COLO668 (cell line): ENCODE results near the gene PGAP6.
"Not testable (repeated sequence)": the region's sequence is repeated elsewhere in the genome, so short reads cannot be mapped to it uniquely, and the experiment has no call there.

Source experiments
- DNase-seq: peaks from one replicate; lab custom pipeline; 2025; ENCODE audit not compliant: unreplicated experiment; lab: John Stamatoyannopoulos, UW

Gene PGAP6

DNA sequence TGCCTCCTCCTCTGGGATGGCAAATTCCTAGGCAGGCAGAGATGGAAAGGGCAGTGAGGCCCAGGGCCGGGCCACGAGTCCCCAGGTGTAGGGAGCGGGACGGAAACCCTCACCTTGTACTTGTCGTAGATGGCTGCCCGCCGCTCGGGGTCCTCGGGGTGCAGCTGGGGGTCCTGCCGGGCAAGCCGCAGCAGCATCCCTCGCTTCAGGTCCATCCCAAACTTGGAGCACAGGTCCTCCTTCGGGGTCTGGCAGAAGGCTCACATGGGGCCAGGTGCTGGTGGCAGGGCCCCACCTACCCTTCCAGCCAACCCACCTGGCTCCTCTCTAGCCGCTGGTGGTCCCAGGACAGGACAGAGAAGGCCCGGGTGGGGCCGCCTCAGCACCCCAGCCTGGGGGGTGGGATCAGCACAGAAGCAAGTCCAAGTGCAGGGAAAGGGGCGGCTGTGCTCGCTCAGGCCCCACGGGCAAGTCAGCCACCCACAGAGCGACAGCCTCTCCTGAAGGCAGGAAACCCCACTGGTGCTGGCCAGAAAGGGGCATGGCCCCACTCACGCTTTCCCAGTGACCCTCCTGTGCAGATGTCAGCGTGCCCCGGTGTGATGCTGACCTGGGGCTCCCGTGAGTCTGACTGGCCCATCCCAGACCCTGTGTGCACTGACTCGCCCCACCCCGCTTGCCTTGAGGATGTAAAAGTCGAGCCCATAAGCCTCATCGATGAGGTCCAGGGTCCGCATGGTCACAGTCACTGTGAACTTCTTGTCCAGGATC lies 13.2 kb downstream of the PGAP6 start:
- no peak for DNase-seq

DNA sequence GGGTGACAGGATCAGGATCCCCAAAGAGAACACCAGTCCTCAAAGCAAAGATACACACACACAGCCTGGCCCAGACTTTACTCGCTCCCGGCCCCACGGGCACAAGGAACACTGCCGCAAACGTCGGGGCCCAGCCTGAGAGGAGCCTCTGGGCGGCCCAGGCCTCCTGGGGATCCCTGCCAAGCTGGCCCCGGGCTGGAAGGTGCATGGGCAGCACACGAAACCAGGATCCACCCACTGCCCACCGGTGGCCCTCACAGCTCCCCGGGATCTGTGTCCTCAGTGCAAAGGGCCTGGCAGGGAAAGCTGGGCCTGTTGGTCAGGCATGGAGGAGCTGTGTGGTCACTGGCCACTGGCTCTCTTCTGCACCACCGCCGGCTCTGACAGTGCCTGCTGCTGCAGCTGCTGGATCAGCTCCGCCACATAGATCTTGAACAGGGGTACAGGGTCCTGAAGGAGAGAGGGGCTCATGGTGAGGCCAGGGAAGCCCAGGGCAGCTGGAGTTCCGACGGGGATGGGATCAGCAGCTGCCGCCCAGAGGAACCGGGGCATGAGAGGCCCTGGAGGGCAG lies 14.4 kb downstream of the PGAP6 start:
- no peak for DNase-seq

DNA sequence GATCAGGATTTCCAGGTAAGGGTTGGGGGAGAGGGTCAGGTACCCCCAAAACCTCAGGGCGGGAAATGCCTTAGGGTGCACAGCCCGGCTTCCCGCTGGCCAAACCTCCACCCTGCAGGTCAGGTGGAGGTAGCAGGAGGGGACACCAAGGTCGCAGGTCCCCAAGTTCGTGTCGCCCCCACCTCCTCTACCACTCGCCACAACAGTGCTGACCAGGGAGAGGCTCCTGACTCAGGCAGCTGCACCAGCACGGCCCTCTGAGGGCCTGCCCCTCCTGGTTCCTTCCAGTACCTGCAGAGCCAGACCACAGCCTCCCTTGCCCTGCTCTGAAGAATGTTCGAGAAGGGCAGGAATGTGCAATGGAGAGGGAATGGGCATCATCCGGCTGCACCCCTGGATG lies 15.3 kb downstream of the PGAP6 start:
- DNase-seq: no peak

DNA sequence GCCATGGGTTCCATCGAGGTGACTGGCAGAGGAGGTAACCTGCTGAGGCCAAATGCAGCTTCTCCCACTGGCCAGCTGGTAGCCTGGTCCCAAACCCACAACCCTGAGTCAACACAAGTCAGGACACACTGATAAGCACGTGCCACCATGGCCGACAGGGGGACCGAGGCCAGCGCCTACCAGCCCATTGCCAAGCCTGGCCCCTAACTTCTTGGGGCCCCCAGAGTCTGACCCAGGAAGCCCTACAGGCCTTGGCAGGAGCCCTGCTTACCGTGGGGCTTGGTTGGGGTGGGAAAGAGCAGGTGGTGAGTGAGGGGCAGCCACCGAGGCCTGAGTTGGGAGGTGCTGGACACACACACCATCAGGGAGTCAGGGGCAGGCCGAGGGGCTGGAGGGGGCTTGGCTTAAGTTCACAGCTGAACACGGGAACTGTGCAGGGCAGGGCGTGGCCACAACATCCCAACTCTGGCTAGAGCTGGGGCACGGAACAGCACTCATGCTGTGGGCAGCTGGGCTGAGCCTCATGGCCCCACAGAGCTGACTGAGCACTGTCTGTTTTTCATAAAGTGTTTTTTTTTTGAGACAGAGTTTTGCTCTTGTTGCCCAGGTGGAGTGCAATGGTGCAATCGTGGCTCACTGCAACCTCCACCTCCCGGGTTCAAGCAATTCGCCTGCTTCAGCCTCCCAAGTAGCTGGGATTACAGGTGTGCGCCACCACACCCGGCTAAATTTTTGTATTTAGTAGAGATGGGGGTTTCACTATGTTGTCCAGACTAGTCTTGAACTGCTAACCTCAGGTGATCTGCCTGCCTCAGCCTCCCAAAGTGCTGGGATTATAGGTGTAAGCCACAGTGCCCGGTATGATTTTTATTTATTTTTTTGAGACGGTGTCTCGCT lies 16.9 kb downstream of the PGAP6 start:
- no peak for DNase-seq

- DNase-seq: no peak
Measured at GRCh38 chr16:363766-364490, 17.9 kb downstream of the PGAP6 start.

GRCh38 chr16:363110-363765 lies 18.5 kb downstream of the PGAP6 start:
- DNase-seq: no peak

DNA sequence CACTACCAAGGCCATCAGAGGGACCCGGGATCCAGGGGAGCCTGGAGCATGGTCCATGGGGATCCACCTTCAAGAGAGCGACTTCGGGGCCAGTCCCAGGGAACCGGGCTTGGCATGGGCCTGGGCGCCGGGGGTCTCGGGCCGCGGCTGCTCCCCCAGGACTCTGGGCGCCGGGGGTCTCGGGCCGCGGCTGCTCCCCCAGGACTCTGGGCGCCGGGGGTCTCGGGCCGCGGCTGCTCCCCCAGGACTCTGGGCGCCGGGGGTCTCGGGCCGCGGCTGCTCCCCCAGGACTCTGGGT lies 19.1 kb downstream of the PGAP6 start:
- not testable (repeated sequence) for DNase-seq

GRCh38 chr16:361872-362701 lies 19.7 kb downstream of the PGAP6 start:
- peak; percentile 88 for DNase-seq

DNA sequence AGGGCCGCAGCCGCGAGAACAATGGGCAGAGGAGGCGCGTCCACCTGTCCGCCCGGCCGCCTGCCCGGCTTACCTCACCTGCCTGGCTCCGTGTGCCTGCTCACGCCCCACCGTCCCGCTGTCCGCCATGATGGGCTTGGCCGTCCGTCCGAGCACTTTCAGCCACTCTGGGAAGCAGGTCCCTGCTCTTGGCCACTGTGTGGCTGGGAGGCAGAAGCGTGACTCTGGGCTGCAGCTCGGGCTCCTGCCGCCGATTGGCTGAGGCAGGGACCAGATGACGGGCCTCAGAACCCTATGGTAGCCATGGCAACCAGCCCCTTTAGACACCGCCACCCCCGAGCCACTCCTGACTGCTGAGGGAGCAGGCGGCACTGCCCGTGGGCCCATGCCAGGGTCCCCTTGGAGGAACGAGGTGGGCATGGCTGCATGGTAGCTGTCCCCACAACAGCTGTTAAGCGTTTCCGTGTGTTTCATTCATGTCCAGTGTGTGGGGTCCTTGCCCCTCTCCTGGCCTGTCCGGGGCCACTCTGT lies 20.4 kb downstream of the PGAP6 start:
- no peak for DNase-seq

- DNase-seq: no peak
Measured at GRCh38 chr16:360698-361336, 21.0 kb downstream of the PGAP6 start.

DNA sequence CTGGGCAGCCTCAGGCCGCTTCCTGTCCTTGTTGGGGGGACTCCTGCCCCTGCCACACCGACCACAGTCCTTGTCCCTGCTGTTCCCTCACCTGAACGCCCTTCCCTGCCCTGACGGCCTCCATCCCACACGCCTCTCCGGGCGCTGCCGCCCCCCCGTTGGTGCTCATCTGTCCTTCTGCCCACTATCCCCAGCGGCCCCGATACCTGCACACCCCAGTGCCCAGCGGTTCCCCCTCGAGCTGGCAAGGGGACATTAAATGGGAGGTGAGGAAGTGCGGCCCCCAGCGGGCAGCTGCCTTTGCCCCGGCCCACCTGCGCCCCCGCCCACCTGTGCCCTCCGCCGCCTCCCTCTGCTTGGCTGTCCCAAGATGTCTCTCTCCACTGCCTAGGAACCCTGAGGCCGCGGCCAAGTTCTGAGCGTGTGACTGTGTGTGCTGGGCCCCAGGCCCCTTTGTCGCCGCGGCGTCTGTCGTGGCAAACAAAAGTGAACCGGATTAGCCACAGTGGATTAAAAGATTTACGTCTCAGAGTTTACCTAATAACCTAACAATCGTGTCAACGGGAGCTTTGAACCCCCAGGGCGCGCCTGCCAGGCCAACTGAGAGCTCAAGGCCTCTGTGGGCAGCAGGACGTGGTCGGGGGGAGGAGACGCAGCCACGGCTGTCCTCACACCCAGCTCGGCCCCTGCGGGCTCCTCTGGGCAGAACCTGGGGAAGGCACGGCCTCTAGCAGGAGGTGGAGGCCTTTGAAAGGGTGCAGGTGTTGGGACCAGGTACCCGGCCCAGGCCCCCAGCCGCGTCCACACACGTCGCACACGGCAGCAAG lies 21.7 kb downstream of the PGAP6 start:
- no peak for DNase-seq

GRCh38 chr16:359067-359763 lies 22.6 kb downstream of the PGAP6 start:
- DNase-seq: no peak

DNA sequence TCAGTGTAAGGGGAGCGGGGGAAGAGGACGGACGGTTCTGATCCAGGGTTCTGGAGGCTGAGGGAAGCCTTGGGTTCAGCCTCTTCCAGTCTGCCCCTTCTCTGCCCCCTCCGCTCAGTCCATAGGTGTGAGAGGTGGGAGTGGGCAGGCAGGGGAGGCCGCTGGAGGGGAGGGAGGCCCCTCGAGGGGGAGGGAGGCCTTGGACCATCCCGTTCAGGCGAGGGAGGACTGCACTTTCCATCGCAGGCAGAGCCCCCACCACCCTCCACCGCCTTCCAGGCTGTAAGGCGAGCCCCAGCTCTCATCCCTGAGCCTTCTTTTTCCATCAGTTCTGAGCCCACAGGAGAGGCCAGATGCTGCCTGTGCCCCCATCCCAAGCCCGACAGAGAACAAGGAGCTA lies 25.0 kb downstream of the PGAP6 start:
- DNase-seq: no peak

DNA sequence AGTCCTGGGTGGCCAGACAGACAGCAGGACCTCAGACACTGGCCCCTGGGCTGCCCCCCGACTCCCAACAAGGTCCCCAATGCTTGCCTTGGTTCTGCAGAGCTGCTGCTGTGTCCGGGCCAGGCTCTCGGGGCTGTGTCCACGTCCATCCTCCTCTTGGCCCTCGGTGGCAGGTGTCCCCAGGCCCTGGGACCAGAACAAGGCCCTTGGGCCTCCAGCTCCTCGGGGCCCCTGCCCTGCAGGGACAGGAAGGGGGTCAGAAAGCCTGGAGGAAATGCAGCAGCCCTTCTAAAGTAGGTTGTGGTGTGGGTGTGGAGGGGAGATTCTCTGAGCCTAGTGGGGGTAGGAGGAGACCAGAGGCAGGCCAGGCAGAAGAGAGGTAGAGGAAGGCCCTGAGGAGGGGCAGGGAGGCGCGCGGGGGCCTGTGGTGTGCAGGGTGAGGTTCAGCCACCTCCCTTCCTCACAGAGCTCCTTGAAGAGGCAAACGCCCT lies 26.8 kb downstream of the PGAP6 start:
- no peak for DNase-seq

- no peak for DNase-seq
Measured at GRCh38 chr16:354291-354881, 27.4 kb downstream of the PGAP6 start.

- DNase-seq: no peak
Measured at GRCh38 chr16:353404-354290, 28.1 kb downstream of the PGAP6 start.
